ENCODE data around the gene DHX9. TPM values are rescaled to one million over a fixed set of nuclear protein-coding genes. Genes with fewer than 3 reads are reported as not detected.

DHX9 gene
- polyA plus RNA-seq, 1 donor (not counting 4 experiments of a cell fraction or from before 2014, with no cell fraction given): 199 TPM

GRCh38 chr1:182826892-182827291 lies 12.3 kb upstream of the DHX9 start:
- FAIRE-seq (no peak), DNase-seq (ENCODE audit: low read depth, low spot score) (no peak)
- Histone ChIP-seq H3K4me2 (ENCODE audit: control insufficient read depth, extremely low read depth, insufficient read depth, low read depth, low read length) (no peak overlapping the region), H3K9me1 (ENCODE audit: control insufficient read depth, extremely low read depth, insufficient read depth, low read length) (no peaks in the 10 kb centered on the region), H3K4me1 (ENCODE audit: control insufficient read depth, extremely low read depth, insufficient read depth, low read length) (no peaks in the 10 kb centered on the region), H3K4me3 (ENCODE audit: control insufficient read depth in 2 of 3, extremely low read depth in 1 of 3, insufficient read depth in 2 of 3, low read depth in 1 of 3, low read length in 3 of 3) (no peak overlapping the region), H4K20me1 (ENCODE audit: control insufficient read depth, extremely low read depth, insufficient read depth, low read length) (no peaks in the 10 kb centered on the region), H2AFZ (ENCODE audit: control insufficient read depth, low read length) (no peak overlapping the region), H3K9ac (ENCODE audit: control insufficient read depth, extremely low read depth, insufficient read depth, low read length) (no peak overlapping the region), H3K27ac (ENCODE audit: control insufficient read depth, insufficient read depth, low read length) (no peak overlapping the region), H3K27me3 (ENCODE audit: control insufficient read depth, extremely low read depth, insufficient read depth, low read length) (no peaks in the 10 kb centered on the region), H3K36me3 (ENCODE audit: control insufficient read depth in 2 of 2, extremely low read depth in 1 of 2, insufficient read depth in 2 of 2, low read length in 2 of 2) (no peaks in the 10 kb centered on the region), H3K9me3 (ENCODE audit: control insufficient read depth, low read depth, low read length) (no peaks in the 10 kb centered on the region), H3K79me2 (ENCODE audit: control insufficient read depth, insufficient read depth, low read length) (no peaks in the 10 kb centered on the region)
- dilution Hi-C loops (cut with MboI; ENCODE audit: extremely low pct_ligation_motif_present, low sequenced_read_pairs): no loop called here
- TF ChIP-seq, protein P1, sequence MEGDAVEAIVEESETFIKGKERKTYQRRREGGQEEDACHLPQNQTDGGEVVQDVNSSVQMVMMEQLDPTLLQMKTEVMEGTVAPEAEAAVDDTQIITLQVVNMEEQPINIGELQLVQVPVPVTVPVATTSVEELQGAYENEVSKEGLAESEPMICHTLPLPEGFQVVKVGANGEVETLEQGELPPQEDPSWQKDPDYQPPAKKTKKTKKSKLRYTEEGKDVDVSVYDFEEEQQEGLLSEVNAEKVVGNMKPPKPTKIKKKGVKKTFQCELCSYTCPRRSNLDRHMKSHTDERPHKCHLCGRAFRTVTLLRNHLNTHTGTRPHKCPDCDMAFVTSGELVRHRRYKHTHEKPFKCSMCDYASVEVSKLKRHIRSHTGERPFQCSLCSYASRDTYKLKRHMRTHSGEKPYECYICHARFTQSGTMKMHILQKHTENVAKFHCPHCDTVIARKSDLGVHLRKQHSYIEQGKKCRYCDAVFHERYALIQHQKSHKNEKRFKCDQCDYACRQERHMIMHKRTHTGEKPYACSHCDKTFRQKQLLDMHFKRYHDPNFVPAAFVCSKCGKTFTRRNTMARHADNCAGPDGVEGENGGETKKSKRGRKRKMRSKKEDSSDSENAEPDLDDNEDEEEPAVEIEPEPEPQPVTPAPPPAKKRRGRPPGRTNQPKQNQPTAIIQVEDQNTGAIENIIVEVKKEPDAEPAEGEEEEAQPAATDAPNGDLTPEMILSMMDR (optimal IDR thresholded peaks at IDR 0.05 in 1 of 3, IDR thresholded peaks at IDR 0.05 in 1 of 3, conservative IDR thresholded peaks at IDR 0.05 in 1 of 3; ENCODE audit: extremely low read depth in 1 of 3, insufficient read depth in 2 of 3, low read length in 3 of 3): no peak
- no peak for TF ChIP-seq EZH2 (IDR thresholded peaks at IDR 0.05; ENCODE audit: low read length)

DNA sequence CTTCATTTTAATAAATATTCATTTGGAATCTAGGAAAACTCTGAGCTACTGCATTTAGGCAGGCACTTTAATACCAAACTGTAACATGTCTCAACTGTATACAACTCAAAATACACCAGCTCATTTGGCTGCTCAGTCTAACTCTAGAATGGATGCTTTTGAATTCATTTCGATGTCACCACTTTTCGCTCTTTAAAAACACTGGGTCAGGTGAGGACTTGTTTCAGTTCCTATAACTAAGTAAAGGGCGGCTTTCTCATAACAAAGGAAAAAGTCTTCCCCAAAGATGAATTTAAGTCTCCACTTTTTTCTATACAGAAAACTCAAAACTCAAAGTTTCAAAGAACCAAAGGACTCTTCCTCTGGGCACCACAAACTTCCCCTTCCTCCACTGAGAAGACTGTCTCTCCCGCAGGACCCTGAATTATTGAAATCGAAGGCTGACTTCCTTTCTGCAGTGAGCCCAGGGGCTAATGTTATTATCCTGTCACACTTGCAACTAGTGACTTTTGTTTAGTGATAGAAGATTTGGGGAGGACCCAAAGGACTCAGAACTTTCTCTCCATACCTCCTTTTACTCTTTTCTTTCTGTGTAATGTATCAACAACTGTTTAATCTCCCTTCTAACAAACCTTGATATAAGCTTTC lies 9.7 kb upstream of the DHX9 start:
- DNase-seq (ENCODE audit: low read depth, low spot score) (no peak), FAIRE-seq (no peak)
- Histone ChIP-seq H3K9me3 (ENCODE audit: control insufficient read depth, low read depth, low read length) (no peaks in the 10 kb centered on the region), H3K4me1 (ENCODE audit: control insufficient read depth, extremely low read depth, insufficient read depth, low read length) (peaks cover 7% of the 10 kb centered on the region), H3K27me3 (ENCODE audit: control insufficient read depth, extremely low read depth, insufficient read depth, low read length) (no peaks in the 10 kb centered on the region), H3K27ac (ENCODE audit: control insufficient read depth, insufficient read depth, low read length) (no peak overlapping the region), H2AFZ (ENCODE audit: control insufficient read depth, low read length) (no peak overlapping the region), H3K9ac (ENCODE audit: control insufficient read depth, extremely low read depth, insufficient read depth, low read length) (no peak overlapping the region), H3K4me3 (ENCODE audit: control insufficient read depth in 2 of 3, extremely low read depth in 1 of 3, insufficient read depth in 2 of 3, low read depth in 1 of 3, low read length in 3 of 3) (no peak overlapping the region), H3K4me2 (ENCODE audit: control insufficient read depth, extremely low read depth, insufficient read depth, low read depth, low read length) (no peak overlapping the region), H3K9me1 (ENCODE audit: control insufficient read depth, extremely low read depth, insufficient read depth, low read length) (no peaks in the 10 kb centered on the region), H4K20me1 (ENCODE audit: control insufficient read depth, extremely low read depth, insufficient read depth, low read length) (no peaks in the 10 kb centered on the region), H3K36me3 (ENCODE audit: control insufficient read depth in 2 of 2, extremely low read depth in 1 of 2, insufficient read depth in 2 of 2, low read length in 2 of 2) (no peaks in the 10 kb centered on the region), H3K79me2 (ENCODE audit: control insufficient read depth, insufficient read depth, low read length) (no peaks in the 10 kb centered on the region)
- dilution Hi-C loops (cut with MboI; ENCODE audit: extremely low pct_ligation_motif_present, low sequenced_read_pairs): no loop called here
- TF ChIP-seq, protein P1 (optimal IDR thresholded peaks at IDR 0.05 in 1 of 3, IDR thresholded peaks at IDR 0.05 in 1 of 3, conservative IDR thresholded peaks at IDR 0.05 in 1 of 3; ENCODE audit: extremely low read depth in 1 of 3, insufficient read depth in 2 of 3, low read length in 3 of 3): no peak
- TF ChIP-seq EZH2 (IDR thresholded peaks at IDR 0.05; ENCODE audit: low read length): no peak
